Endodermal cell (in vitro differentiated cells): Measurements from ENCODE around the gene FEM1B. TPM values are rescaled to one million over a fixed set of nuclear protein-coding genes. Genes with fewer than 3 reads are reported as not detected.

ENCODE experiments used
- DNase-seq: peaks from one replicate; pipeline ENCODE4 v3.0.0-alpha.2; 2017
- H3K27ac ChIP-seq: 2 replicates; pipeline ENCODE4 v1.5.1; 2013; ENCODE audit warnings: mild to moderate bottlenecking, low read depth, low read length, moderate library complexity
- H3K27me3 ChIP-seq: 2 replicates; pipeline ENCODE4 v1.6.1; 2013; ENCODE audit warnings: mild to moderate bottlenecking, low read length, moderate library complexity; ENCODE audit not compliant: insufficient read depth, control insufficient read depth, poor library complexity, severe bottlenecking
- H3K36me3 ChIP-seq: 2 replicates; pipeline ENCODE4 v1.7.0; 2013; ENCODE audit warnings: mild to moderate bottlenecking, low read length, moderate library complexity; ENCODE audit not compliant: control insufficient read depth, insufficient read depth
- H3K4me1 ChIP-seq: one replicate; pipeline ENCODE4 v1.7.0; 2013; ENCODE audit warnings: low read length; ENCODE audit not compliant: control insufficient read depth, insufficient read depth
- H3K4me3 ChIP-seq: 2 replicates; pipeline ENCODE4 v1.5.1; 2013; ENCODE audit warnings: mild to moderate bottlenecking, low read length, moderate library complexity
- H3K9ac ChIP-seq: 2 replicates; pipeline ENCODE4 v1.6.1; 2013; ENCODE audit warnings: mild to moderate bottlenecking, low read length, moderate library complexity; ENCODE audit not compliant: poor library complexity, severe bottlenecking; ENCODE audit errors: extremely low read depth
- H3K9me3 ChIP-seq: 2 replicates; pipeline ENCODE4 v1.6.1; 2013; ENCODE audit warnings: mild to moderate bottlenecking, low read length, moderate library complexity; ENCODE audit not compliant: control insufficient read depth
- H3K27ac Mint-ChIP-seq: 2 replicates; pipeline ENCODE4 v1.8.0; 2020; ENCODE audit warnings: mixed read lengths
- H3K27me3 Mint-ChIP-seq: 2 replicates; pipeline ENCODE4 v1.8.0; 2021; ENCODE audit warnings: mild to moderate bottlenecking, mixed read lengths; ENCODE audit not compliant: insufficient read depth
- H3K36me3 Mint-ChIP-seq: 2 replicates; pipeline ENCODE4 v1.8.0; 2020; ENCODE audit warnings: low read depth, mixed read lengths
- H3K4me1 Mint-ChIP-seq: 2 replicates; pipeline ENCODE4 v1.8.0; 2020; ENCODE audit warnings: mixed read lengths
- H3K4me3 Mint-ChIP-seq: 2 replicates; pipeline ENCODE4 v1.8.0; 2020; ENCODE audit warnings: mild to moderate bottlenecking, moderate library complexity, mixed read lengths
- H3K9me3 Mint-ChIP-seq: 2 replicates; pipeline ENCODE4 v1.8.0; 2020; ENCODE audit warnings: mild to moderate bottlenecking, mixed read lengths
- WGBS, 2 experiments: methylation state at CpG; one replicate each; pipeline versions ENCODE4 v1.1.5 to v1.1.7; 2013; ENCODE audit warnings: missing lambda C conversion rate in 2 of 2, mixed read lengths in 1 of 2; ENCODE audit not compliant: insufficient coverage in 1 of 2, insufficient read length in 1 of 2; 5-methylcytosine and 5-hydroxymethylcytosine counted together
- total RNA-seq, 2 donors: library from RNA; stranded (reverse); fragmentation: NEBNext Ultra II Directional in 1 of 2; extraction: Animal tissue kit (Norgen Biotek cat#: 25700) in 1 of 2; gene quantifications; 2 replicates in 1 of 2; 3 replicates in 1 of 2; pipeline ENCODE4 v1.2.1, GENCODE V29; 2021
- TF ChIP-seq, protein P1 (sequence below): fragments of 200-600 bp; sonication (generic); conservative IDR thresholded peaks from 2 replicates; pipeline ENCODE4 v1.5.0; 2021; ENCODE audit warnings: antibody characterized with exemption, mild to moderate bottlenecking

FEM1B gene
- total RNA-seq, 2 donors from 2014 or later = 65.4 to 67.9 TPM

DNA sequence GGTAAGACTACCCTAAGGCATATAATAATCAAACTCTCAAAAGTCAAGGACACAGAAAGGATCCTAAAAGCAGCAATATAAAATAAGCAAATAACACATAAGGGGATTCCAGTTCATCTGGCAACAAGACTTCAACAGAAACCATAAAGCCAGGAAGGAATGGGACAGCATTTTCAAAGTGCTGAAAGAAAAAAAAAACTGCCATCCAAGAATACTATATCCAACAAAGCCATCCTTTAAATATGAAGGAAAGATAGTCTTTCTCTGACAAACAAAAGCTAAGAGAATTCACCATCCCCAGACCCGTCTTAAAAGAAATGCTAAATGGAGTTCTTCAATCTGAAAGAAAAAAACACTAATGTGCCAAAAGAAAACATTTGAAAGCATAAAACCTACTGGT is 33.3 kb upstream of the FEM1B start:
- WGBS, 2 experiments = 86% methylated on average over 1 of the region's 1 CpG; no CpG with 5 or more reads in 1 of the 2 experiments
- TF ChIP-seq, protein P1, sequence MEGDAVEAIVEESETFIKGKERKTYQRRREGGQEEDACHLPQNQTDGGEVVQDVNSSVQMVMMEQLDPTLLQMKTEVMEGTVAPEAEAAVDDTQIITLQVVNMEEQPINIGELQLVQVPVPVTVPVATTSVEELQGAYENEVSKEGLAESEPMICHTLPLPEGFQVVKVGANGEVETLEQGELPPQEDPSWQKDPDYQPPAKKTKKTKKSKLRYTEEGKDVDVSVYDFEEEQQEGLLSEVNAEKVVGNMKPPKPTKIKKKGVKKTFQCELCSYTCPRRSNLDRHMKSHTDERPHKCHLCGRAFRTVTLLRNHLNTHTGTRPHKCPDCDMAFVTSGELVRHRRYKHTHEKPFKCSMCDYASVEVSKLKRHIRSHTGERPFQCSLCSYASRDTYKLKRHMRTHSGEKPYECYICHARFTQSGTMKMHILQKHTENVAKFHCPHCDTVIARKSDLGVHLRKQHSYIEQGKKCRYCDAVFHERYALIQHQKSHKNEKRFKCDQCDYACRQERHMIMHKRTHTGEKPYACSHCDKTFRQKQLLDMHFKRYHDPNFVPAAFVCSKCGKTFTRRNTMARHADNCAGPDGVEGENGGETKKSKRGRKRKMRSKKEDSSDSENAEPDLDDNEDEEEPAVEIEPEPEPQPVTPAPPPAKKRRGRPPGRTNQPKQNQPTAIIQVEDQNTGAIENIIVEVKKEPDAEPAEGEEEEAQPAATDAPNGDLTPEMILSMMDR = no peak
- Mint-ChIP-seq H3K9me3 (peaks cover 30% of the 10 kb centered on the region), H3K27me3 (peaks cover 2% of the 10 kb centered on the region), H3K4me3 (no peak overlapping the region), H3K27ac (no peak overlapping the region), H3K36me3 (peaks cover 5% of the 10 kb centered on the region), H3K4me1 (peaks cover 9% of the 10 kb centered on the region)
- no peak overlapping the region for H3K9ac ChIP-seq
- no peaks in the 10 kb centered on the region for H3K4me1 ChIP-seq
- no peaks in the 10 kb centered on the region for H3K27me3 ChIP-seq
- no peak for DNase-seq
- peaks cover 8% of the 10 kb centered on the region for H3K9me3 ChIP-seq
- no peaks in the 10 kb centered on the region for H3K36me3 ChIP-seq
- no peak overlapping the region for H3K27ac ChIP-seq
- H3K4me3 ChIP-seq = no peak overlapping the region

DNA sequence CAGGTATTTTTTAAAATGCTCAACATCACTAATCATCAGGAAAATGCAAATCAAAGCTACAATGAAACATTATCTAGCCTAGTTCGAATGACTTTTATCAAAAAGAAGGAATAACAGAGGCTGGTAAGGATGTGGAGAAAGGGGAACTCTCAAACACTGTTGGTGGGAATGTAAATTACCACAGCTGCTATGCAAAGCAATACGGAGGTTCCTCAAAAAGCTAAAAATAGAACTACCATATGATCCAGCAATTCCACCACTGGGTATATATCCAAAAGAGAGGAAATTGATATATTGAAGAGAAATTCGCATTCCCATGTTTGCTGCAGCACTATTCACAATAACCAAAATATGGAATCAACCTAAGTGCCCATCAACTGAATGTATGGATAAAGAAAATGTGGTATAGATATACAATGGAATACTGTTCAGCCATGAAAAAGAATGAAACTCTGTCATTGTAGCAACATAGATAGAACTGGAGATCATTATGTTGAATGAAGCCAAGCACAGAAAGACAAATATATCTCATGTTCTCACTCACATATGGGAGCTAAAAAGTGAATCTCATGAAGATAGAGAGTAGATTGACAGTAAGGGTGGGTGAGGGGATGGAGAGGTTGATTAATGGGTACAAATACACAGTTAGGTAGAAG is 28.4 kb upstream of the FEM1B start:
- H3K9me3 ChIP-seq = peaks cover 7% of the 10 kb centered on the region
- H3K9ac ChIP-seq = no peak overlapping the region
- Mint-ChIP-seq H3K4me3 (no peak overlapping the region), H3K4me1 (no peaks in the 10 kb centered on the region), H3K27me3 (peaks cover 2% of the 10 kb centered on the region), H3K36me3 (peaks cover 4% of the 10 kb centered on the region), H3K27ac (no peak overlapping the region), H3K9me3 (peaks cover 22% of the 10 kb centered on the region)
- 82% methylated on average over 2 of the region's 3 CpGs; no CpG with 5 or more reads in 1 of the 2 experiments for WGBS, 2 experiments
- no peak overlapping the region for H3K4me3 ChIP-seq
- no peak overlapping the region for H3K27ac ChIP-seq
- TF ChIP-seq, protein P1 = no peak
- no peaks in the 10 kb centered on the region for H3K27me3 ChIP-seq
- H3K36me3 ChIP-seq = no peaks in the 10 kb centered on the region
- DNase-seq = no peak
- no peaks in the 10 kb centered on the region for H3K4me1 ChIP-seq

DNA sequence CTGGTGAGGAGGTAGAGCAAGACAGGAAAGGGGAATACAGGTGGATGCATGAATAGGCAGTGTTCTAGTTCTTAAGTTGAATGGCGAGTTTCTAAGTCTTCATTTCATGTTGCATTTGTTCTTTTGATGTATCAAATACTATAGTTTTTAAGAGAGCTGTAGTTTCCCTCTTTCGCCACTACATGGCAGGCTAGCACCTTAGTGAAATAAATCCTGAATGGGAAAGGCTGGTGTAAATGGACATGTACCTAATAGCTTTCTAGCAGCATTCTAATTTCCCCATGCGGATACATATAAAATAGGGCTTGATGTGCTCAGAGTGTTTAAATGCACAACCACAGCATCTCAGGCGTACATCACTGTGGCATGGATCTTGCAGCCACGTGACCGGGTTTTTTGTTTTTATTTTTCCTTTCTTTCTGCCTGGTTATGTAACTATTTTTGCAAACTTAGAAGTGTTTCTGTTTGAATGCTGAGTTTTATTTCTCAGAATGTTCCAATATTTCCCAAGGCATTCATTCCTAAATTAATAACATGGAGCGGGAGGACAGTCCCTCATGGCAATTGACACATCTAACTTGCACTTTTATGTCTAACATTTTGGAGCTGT is 24.5 kb upstream of the FEM1B start:
- H3K27me3 ChIP-seq = no peaks in the 10 kb centered on the region
- no peaks in the 10 kb centered on the region for H3K36me3 ChIP-seq
- H3K9me3 ChIP-seq = no peaks in the 10 kb centered on the region
- peaks cover 10% of the 10 kb centered on the region for H3K9me3 Mint-ChIP-seq
- H3K9ac ChIP-seq = no peak overlapping the region
- H3K36me3 Mint-ChIP-seq = no peaks in the 10 kb centered on the region
- no peaks in the 10 kb centered on the region for H3K27me3 Mint-ChIP-seq
- H3K4me1 Mint-ChIP-seq = peaks cover 4% of the 10 kb centered on the region
- H3K4me3 ChIP-seq = no peak overlapping the region
- no peak overlapping the region for H3K4me3 Mint-ChIP-seq
- DNase-seq = peak; percentile 69
- H3K4me1 ChIP-seq = no peaks in the 10 kb centered on the region
- H3K27ac Mint-ChIP-seq = no peak overlapping the region
- TF ChIP-seq, protein P1 = peak; percentile 87
- no peak overlapping the region for H3K27ac ChIP-seq
- WGBS, 2 experiments = 52 to 57% methylated on average over 3 to 7 of the region's 7 CpGs
